Gastrocnemius medialis (tissue), 4 donors: Measurements from ENCODE around the gene S100A1.

ENCODE experiments used
- CTCF ChIP-seq, 5 experiments: fragments of 450-650 bp in 3 of 5; fragments of 200-600 bp in 2 of 5; sonication (generic) in 2 of 5; IDR thresholded peaks in 4 of 5; conservative IDR thresholded peaks in 1 of 5; 1 replicate in 4 of 5; 2 replicates in 1 of 5; pipeline ENCODE4 v1.5.1; 2016 to 2019; ENCODE audit warnings: antibody characterized with exemption in 5 of 5, mild to moderate bottlenecking in 3 of 5, moderate library complexity in 3 of 5
- POLR2A ChIP-seq, 2 donors: fragments of 450-650 bp; IDR thresholded peaks; one replicate each; pipeline ENCODE4 v1.6.1; 2017; ENCODE audit warnings: antibody characterized with exemption in 2 of 2, mild to moderate bottlenecking in 2 of 2, moderate library complexity in 2 of 2

GRCh38 chr1:153588482-153588881, 39.8 kb upstream of the S100A1 start:
- TF ChIP-seq CTCF (IDR thresholded peaks at IDR 0.05 in 4 of 5, conservative IDR thresholded peaks at IDR 0.05 in 1 of 5) (no peak), POLR2A (IDR thresholded peaks at IDR 0.05) (no peak)
